Activated CD4-positive, alpha-beta T cell treated with anti-CD3 and anti-CD28 coated beads, Interleukin-2, Interleukin-4, amounts not matched to agents 100 ng/mL and 50 ng/mL, durations not matched to agents 16 hours and 8 hours (primary cell): ENCODE results near the gene CYP19A1.
"Not testable (repeated sequence)": the region's sequence is repeated elsewhere in the genome, so short reads cannot be mapped to it uniquely, and the experiment has no call there.

Source experiments
- DNase-seq: peaks from one replicate; pipeline ENCODE4 v3.0.0-alpha.2; 2020; ENCODE audit warnings: low spot score

The CYP19A1 gene

GRCh38 chr15:51290720-51291119 lies 47.7 kb downstream of the CYP19A1 start:
- DNase-seq, result no peak

- no peak for DNase-seq
Observed at GRCh38 chr15:51289290-51289689, 49.1 kb downstream of the CYP19A1 start.

- no peak for DNase-seq
Observed at GRCh38 chr15:51288143-51289065, 50.0 kb downstream of the CYP19A1 start.

GRCh38 chr15:51286816-51287215 lies 51.6 kb downstream of the CYP19A1 start:
- no peak for DNase-seq

- no peak for DNase-seq
Observed at GRCh38 chr15:51285399-51285798, 53.0 kb downstream of the CYP19A1 start.

GRCh38 chr15:51284871-51285270 lies 53.5 kb downstream of the CYP19A1 start:
- DNase-seq, result no peak

- DNase-seq, result no peak
Observed at GRCh38 chr15:51283026-51283425, 55.4 kb downstream of the CYP19A1 start.

GRCh38 chr15:51282241-51282640 lies 56.2 kb downstream of the CYP19A1 start:
- DNase-seq, result not testable (repeated sequence)

GRCh38 chr15:51281368-51281967 lies 56.9 kb downstream of the CYP19A1 start:
- DNase-seq, result peak; percentile 20

- no peak for DNase-seq
Observed at GRCh38 chr15:51280838-51281237, 57.6 kb downstream of the CYP19A1 start.

GRCh38 chr15:51279391-51279790 lies 59.0 kb downstream of the CYP19A1 start:
- DNase-seq, result no peak

- no peak for DNase-seq
Observed at GRCh38 chr15:51277101-51277500, 61.3 kb downstream of the CYP19A1 start.

GRCh38 chr15:51274956-51275355 lies 63.4 kb downstream of the CYP19A1 start:
- no peak for DNase-seq

- no peak for DNase-seq
Observed at GRCh38 chr15:51270706-51271105, 67.7 kb downstream of the CYP19A1 start.

GRCh38 chr15:51269496-51269895 lies 68.9 kb downstream of the CYP19A1 start:
- no peak for DNase-seq

- DNase-seq, result no peak
Observed at GRCh38 chr15:51267703-51268083, 70.7 kb downstream of the CYP19A1 start.

- no peak for DNase-seq
Observed at GRCh38 chr15:51267051-51267702, 71.2 kb downstream of the CYP19A1 start.

GRCh38 chr15:51266656-51267050 lies 71.7 kb downstream of the CYP19A1 start:
- DNase-seq, result no peak

GRCh38 chr15:51265037-51265555 lies 73.3 kb downstream of the CYP19A1 start:
- no peak for DNase-seq

GRCh38 chr15:51263726-51264125 lies 74.7 kb downstream of the CYP19A1 start:
- no peak for DNase-seq

- DNase-seq, result no peak
Observed at GRCh38 chr15:51263116-51263515, 75.3 kb downstream of the CYP19A1 start.

- DNase-seq, result no peak
Observed at GRCh38 chr15:51262463-51262862, 75.9 kb downstream of the CYP19A1 start.

- not testable (repeated sequence) for DNase-seq
Observed at GRCh38 chr15:51261113-51261512, 77.3 kb downstream of the CYP19A1 start.
